ENCODE results near the gene EGFLAM.

The EGFLAM gene

GRCh38 chr5:38479315-38479904, 221.1 kb downstream of the EGFLAM start:
- DNase-seq, result no peak

GRCh38 chr5:38483805-38484398, 225.5 kb downstream of the EGFLAM start:
- no peak for DNase-seq

GRCh38 chr5:38494175-38494574, 235.8 kb downstream of the EGFLAM start:
- DNase-seq, result no peak

- no peak for DNase-seq
These were observed 236.4 kb downstream of the EGFLAM start for GRCh38 chr5:38494763-38495162.

- DNase-seq, result no peak
These were observed 239.6 kb downstream of the EGFLAM start for GRCh38 chr5:38497946-38498345.

GRCh38 chr5:38500573-38501260, 242.4 kb downstream of the EGFLAM start:
- no peak for DNase-seq

- no peak for DNase-seq
These were observed 247.9 kb downstream of the EGFLAM start for GRCh38 chr5:38506302-38506701.

GRCh38 chr5:38509185-38509584, 250.8 kb downstream of the EGFLAM start:
- no peak for DNase-seq
